Middle frontal gyrus (tissue), 1 donor: ENCODE measurements around the gene TMEM120B.
"Not testable (repeated sequence)": the region's sequence is repeated elsewhere in the genome, so short reads cannot be mapped to it uniquely, and the experiment has no call there.

Source experiments
- DNase-seq: peaks from one replicate; pipeline ENCODE4 v3.0.0-alpha.2; 2015; ENCODE audit warnings: low spot score; ENCODE audit errors: extremely low spot score

TMEM120B gene

DNA sequence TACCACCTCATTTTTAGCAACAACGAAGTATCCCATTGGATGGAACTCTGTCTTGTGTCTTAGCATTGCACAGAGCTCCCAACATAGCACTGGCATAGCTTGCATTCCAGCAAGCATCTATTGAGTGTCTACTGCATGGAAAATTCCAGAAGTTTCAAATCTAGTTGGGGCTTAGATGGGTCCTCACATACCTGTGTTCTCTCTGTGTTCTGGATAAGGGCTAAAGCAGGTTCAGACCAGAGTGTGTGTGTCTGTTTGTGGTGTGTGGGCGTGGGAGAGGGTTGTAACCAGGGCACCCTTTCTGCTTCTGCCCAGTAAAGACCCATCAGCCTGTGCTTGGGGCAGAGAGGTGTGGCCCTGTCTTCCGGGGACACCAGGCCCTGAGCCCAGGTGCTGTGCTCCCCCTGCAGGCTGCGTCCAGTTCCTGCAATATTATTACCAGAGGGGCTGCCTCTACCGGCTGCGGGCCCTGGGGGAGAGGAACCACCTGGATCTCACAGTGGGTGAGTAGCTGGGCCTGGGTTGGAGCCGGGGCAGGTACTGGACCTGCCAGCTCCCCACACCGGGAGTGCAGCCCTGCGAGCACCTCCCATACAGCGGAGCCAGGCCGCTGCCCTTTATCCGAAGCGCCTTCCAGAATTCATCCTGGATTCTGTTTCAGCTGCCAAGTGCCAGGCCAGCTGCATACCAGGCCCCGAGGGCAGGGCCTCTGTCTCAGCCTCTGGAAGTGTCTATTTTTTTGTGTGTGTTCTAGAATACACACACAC, 60.6 kb downstream of the TMEM120B start:
- DNase-seq: no peak

DNA sequence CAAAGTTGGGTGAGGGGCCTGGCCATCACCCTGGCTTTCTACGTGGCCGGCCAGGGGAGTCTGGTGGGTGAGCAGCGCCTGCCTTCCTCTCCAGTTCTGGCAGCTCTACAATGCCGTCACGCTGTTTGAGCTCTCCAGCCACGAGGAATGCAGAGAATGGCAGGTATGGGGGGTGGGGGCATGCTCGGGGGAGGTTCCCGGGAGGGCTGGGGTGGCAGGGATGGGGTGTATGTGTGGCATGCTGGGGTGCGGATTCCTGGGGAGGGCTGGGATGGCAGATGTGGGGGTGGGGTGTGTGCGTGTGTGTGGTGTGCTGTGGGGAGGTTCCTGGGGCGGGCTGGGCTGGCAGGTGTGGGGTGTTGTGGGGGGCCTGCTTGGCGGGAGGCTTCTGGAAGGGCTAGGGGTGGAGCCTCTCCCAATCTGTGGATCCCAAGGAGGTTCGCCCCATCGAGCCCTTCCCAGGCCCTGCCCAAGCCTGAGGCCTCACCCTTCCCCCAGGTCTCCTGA, 62.5 kb downstream of the TMEM120B start:
- no peak for DNase-seq

DNA sequence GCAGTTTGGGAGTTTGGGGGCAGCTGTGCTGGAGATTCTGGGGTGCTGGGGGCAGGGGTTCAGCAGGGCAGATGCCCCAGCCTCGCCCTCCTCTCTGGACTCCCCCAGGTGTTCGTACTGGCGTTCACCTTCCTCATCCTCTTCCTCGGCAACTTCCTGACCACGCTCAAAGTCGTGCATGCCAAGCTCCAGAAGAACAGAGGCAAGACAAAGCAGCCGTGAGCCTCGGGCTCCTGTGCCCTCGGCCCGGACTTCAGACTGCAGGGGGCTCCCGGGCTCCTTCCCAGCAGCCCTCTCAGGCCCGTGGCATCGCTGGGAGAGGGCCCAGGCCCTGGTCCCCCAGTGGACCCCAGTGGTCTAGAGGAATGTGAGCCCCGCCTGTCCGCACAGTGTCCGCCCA, 62.9 kb downstream of the TMEM120B start:
- no peak for DNase-seq

DNA sequence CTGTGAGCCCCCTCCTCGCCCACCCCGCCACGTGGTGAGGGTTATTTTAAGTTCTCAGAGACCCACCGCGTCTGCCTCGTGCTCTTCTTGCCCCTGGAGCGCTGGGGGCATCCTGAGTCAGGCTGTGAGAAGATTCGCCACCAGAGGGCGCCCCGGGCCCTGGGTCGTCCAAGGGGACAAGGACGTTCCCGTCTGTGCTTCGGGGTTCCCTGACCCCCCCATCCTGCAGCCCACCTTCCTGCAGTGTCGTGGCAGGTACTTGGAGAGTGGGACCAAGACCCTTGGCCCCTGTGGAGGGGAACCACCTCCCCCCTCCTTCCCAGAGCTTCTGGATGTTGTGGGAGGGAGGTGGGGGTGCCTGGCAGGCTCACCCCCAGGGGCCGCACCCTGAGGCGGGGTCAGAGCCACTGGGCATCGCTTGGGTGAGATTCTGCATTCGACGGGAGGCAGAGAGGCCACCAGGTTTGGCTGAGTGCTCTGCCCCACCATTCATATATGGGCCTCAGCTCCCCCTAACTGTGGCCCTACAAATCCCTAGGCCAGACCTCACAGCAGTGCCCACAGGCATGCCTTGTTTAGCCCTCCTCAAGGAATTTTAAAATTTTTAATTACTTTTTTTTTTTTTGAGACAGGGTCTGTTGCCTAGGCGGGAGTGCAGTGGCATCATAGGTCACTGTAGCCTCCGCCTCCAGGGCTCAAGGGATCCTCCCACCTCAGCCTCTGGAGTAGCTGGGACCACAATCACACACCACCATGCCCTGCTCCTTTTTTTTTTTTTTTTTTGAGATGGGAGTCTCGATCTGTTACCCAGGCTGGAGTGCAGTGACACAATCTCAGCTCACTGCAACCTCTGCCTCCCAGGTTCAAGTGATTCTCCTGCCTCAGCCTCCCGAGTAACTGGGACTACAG, 63.9 kb downstream of the TMEM120B start:
- no peak for DNase-seq

DNA sequence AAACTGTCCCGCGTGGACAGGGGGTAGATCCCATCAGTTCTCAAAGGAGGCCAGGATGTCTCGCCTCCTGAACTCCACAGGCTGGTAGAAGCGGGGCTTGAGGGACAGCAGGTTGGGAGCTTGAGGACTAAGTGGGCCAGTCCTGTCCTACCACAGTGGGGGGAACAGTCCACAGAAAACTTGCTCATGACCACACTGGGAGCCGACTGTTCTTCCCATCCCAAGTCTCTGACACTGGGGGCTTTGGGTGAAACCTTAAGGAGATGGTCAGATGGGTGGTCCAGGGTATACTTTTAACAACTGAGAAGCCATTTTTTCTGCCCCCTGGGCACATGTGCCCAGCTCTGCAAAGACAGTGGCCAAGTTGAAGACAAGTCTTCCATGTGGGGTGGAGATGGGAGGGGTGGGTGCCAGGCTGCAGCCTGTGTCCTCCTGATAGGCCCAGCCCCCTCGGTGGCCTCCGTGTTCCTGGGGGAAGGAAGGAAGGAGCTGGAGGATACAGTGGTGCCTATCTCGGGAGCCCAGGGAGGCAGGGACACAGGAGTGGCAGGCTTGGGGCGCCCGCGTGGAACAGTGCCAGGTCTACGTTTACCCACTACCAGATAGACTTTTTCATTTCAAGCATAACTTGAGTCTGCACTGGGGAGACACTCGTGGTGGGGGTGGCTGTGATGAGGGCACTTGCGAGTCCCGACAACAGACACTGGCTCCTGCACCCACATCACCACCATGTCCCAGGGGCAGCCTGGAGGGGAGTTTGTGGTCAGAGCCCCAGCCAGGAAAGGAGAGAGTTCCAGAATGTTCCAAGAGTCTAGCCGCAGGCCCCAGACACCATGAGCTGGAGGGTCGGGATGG, 66.2 kb downstream of the TMEM120B start:
- no peak for DNase-seq

DNA sequence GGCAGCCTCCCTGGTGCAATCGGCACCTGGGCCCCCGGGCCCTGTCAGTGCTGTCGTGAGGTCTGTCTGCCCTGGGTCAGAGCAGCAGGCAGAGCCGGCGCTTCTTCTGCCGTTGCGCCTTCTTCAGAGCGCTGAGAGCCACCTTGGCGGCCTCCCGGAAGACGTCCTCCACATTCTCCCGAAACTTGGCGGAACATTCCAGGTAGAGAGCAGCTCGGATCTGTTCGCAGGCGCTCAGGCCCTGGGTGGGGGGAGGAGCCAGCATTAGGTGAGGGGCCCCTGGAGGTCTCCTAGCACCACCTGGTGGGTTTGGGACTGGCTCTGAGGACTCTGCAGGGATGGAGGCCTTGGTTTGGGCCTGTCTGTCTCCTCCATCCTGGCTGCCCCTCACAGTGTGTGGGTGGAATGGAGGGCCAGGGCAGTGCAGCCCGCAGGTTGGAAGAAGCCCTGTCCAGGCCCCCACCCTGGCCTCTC, 66.9 kb downstream of the TMEM120B start:
- no peak for DNase-seq

DNA sequence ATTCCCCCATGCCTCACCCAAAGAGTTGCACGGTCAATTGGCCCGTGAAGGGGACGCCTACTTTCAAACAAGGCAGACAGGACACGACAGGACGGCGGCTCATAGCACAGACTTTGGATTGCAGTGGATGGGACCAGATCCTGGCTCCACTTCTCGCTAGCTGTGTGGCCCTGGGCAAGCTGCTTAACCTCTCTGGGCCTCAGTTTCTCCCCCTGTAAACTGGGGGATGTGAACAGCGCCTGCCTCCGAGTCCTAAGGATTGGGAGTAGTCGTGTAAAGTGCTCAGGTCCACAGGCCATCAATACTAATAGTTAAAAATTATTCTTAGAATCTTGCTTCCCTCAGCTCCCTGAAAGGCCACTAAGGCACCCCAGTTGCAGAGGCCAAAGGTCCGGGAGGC, 67.9 kb downstream of the TMEM120B start:
- no peak for DNase-seq

DNA sequence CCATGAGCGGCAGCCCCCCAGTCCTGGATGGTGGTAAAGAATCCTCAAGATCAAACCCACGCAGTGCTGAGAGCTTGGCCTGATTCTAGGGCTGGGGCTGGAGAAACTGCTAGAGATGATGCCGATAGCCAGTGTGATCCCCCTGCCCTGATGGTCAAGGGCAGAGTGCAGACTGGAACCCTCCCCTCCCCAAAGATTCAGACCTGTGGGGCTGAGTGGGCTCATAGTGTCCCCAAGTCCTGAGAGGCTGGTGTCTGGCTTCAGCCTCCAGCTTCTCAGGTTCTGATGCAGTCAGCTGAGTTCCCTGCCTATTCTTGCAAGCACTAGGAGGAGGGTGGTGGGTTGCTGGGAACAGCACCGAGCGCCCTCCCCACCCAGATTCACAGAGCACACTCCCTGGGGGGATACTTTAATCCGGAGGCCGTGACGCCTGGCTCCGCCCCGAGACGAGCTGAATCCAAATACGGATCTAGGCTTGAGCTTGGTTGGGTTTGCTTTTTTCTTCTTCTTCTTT, 69.0 kb downstream of the TMEM120B start:
- no peak for DNase-seq

DNA sequence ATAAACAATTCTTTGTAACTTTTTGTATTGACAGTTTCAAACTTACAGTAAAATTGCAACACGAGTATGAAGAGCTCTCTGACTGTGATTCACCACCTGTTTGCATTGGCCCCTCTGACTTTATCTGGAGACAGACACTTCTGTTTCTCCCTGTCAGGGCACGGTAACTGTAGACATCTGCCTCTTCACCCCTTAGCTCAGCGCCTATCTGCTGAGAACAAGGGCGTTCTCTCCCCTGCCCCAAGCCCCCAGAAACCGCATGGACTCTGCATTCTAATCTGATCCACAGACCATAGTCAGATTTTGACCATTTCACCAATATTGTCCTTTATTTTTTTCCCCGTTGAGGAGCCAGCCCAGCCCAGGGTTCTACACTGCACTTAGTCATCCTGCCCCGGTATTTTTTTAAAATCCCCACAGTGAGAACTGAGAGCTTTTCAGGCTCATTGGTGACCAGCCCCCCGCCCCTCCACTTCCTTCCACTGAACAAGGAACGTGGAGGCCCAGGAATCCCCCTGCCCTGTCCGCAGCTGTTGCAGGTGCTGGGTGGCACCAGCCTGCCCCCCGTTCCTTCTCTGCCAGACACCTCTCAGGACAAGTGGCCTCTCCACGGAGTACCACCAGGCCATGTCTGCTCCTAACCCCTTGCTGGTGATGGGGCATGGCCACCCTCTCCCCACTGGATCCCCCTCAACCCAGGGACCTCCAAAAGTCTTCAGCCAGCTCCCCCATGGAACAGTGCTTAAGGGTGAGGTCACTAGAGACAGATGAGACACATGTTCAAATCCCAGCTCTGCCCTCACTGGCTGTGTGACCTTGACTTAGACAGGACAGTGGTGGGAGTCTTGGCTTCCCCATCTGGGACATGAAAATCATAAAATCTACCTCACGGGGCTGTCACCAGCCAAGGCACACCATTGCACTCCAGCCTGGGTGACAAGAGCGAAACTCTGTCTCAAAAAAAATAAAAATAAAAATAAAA, 69.7 kb downstream of the TMEM120B start:
- DNase-seq: no peak

DNA sequence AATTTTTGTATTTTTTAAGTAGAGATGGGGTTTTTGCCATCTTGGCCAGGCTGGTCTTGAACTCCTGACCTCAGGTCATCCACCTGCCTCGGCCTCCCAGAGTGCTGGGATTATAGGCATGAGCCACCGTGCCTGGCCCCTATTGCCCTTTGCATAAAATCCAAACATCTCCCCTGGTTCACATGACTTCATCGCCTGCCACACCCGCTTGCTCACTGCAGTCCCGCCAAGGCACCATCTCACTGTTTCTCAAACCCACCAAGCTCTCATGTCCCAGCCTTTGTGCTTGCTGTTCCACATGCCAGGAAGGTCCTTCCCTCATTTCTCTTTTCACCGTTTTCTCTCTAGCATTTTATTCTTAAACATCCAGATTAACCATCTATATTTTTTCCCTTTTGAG, 71.2 kb downstream of the TMEM120B start:
- no peak for DNase-seq

DNA sequence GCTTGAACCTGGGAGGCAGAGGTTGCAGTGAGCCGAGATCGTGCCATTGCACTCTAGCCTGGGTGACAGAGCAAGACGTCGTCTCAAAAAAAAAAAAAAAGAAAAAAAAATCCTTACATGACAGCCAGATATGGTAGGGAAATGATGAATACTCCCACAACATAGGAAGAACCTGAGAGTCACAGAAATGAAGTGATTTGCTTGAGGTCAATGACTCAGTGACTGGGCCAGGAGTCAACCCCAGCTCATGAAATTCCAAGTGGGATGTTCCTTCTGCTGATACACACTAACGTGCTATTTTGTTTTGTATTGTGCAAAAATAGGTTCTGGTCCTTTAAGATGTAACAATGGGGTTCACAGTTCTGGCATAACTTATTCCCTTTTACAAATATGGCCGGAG, 71.9 kb downstream of the TMEM120B start:
- no peak for DNase-seq

DNA sequence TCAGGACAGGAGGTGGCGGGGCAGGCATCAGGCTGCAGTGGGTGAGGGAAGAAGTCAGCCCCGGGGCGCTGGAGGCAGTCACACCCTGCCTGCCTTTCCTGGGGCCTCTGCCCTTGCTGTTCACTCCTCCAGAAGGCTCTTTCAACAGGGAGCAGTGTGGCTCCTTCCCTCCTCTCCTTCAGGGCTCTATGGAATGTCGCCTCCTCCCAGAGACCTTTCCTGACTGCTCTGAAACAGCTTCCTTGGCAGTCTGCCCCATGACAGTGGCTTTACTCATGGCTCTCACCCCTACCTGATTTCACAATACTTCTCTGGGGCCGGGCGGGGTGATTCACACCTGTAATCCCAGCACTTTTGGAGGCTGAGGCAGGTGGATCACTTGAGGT, 73.9 kb downstream of the TMEM120B start:
- DNase-seq: no peak

DNA sequence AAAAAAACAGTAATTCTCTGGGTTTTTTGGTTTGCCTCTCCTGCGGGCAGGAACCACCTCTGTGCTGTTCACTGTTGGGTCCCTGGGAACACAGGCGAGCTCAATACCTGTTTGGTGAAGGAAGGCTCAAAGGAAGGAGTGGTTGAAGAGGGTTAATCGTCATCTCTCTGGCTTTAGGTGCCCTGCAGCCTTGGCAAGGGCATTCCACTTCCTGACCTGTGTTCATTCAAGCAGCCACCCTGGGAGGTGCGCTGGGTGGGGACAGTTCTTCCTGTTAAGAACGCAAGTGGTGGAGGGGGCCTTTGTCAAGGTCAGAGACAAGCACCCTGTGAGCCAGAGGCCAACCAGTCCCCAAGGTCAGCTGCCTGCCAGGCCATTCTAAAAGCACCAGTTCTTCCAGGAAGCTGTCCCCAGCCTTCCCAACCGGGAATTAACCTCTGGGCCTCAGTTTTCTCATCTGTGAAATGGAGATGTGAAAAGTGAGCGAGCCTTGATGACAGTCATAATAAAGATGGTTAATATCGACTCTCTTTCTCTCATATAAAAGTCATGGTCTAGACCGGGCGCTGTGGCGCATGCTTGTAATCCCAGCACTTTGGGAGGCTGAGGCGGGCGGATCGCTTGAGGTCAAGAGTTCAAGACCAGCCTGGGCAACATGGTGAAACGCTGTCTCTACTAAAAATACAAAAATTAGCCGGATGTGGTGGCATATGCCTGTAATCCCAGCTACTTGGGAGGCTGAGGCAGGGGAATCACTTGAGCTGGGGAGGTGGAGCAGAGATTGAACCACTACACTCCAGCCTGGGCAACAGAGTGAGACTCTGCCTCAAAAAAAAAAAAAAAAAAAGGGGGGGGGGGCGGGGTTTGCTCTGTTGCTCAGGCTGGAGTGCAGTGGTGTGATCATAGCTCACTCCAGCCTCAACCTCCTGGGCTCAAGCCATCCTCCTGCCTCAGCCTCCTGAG, 74.8 kb downstream of the TMEM120B start:
- DNase-seq: no peak

DNA sequence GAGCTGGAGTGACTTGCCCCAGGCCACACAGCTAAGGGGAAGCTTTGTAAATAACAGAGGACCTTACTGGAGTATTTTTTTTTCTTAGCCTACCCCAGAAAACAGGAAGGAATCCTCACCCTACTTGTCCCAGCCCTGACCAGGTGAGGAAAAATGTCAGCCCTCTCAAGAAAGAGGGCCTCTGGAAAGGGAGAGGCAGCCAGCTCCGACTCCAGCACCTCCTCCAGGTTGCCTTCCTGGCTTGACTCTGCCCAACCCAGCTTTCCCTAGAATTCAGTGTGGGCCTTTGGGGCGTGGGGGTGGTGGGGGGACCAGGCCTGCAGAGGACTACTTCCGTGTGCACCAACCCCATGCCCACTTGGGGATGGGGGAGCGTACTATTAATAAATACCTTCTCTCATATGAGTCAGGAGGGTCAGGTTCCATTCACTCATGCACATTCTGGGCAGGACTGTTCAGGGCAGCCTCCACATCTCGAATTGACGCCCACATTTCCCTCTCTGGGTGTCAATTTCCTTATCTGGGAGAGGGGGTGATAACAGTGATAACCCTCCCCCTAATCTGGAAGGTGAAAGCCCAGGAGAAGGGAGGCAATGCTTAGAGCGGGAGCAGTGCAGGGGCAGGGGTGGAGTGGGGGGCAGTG, 75.7 kb downstream of the TMEM120B start:
- DNase-seq: no peak

DNA sequence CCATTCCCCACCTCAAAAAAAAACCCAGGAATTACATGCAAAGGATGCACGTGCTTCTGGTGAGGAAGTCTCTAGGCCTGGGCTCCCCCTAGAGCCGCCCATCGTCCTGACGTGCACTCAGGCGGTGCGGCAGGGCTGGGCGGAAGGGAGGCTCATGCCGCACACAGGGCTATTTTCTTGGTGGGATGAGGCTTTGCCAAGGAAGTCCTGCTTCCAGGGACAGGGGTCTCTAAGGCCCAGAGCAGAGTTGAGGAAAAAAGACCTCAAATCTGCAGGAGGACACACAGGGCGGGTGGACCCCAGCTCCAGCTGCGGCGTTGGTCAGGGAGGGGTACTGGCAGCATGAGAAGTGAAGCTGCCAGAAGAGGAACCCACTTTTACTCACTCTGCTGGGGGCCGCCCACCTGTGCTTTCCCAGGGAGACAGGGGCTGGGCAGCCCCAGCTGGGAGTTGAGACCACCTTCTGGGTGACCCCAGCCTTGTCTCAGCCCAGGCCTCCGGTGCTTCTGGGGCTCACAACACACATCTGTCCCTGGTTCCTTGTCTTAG, 76.8 kb downstream of the TMEM120B start:
- DNase-seq: no peak

DNA sequence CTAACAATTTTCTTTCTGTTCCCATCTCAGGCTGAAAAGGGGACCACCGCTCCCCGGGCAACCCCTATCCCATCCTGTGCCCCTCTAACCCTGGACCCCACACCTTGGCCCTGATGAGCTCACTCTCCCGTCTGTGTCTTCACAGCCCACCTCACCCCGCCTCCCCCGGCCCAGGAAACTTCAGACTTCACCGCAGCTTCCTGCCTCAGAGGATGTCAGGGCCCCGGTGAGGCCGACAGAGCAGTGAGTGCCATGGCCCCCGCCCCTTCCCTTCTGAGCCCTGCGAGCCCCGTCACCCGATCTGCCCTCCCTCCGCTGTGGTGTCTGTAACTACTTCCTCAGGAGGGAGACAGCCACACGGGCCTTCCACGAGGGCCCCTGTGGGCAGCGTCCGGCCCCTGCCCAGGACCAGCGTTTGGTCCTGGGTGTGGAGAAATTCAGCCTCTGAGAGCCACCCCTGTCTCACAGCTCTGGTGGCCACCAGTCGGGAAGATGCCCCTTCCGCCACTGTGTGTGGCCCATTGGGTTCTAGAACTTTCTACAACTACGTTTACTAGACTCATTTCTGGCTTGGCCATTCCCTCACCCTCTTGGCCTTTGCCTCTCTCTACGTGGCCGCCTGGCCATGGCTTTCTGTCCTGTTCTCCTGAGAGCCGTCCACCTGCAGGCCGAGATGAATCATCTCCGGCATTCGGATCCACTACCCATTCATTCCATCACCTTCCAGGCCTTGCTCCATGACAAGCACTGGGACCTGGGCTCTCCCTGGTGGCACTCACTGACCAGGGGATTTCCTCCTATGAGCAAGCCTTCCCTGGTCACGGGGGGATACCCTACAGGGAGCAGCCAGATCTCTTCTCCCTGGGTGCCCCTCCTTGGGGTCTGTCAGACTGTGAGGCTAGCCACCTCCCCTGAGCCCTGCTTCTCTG, 77.5 kb downstream of the TMEM120B start:
- DNase-seq: no peak

DNA sequence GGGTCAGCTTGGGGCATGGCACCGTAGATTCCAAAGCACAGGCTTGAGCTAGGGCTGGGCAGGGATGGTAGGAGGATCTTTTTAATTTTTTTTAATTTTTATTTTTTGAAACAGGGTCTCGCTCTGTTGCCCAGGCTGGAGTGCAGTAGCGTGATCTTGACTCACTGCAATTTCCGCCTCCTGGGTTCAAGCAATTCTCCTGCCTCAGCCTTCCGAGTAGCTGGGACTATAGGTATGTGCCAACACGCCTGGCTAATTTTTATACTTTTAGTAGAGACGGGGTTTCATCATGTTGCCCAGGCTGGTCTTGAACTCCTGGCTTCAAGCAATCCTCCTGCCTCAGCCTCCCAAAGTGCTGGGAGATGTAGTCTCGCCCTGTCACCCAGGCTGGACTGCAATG, 78.2 kb downstream of the TMEM120B start:
- DNase-seq: not testable (repeated sequence)
